B cell (primary cell): ENCODE results near the gene DLG2. TPM values are rescaled to one million over a fixed set of nuclear protein-coding genes. Genes with fewer than 3 reads are reported as not detected.

Experiments
- ATAC-seq: fragments of 200-7000 bp; cut with Tn5 transposase; one replicate; pipeline ENCODE4 v1.10.0; 2021; ENCODE audit warnings: low read depth, mild to moderate bottlenecking, moderate number of reproducible peaks, moderate library complexity
- CTCF ChIA-PET: fragments of 350-600 bp; sonication (Branson Sonifier 250); formaldehyde crosslinking; loops from one replicate; lab custom pipeline; 2021; ENCODE audit warnings: antibody characterized with exemption, inconsistent platforms; lab: Charles Lee
- POLR2A ChIA-PET: fragments of 350-600 bp; sonication (Branson Sonifier 250); formaldehyde crosslinking; loops from one replicate; lab custom pipeline; 2021; ENCODE audit warnings: antibody characterized with exemption; lab: Charles Lee
- DNase-seq: peaks from one replicate; pipeline ENCODE4 v3.0.0; 2013
- H2AFZ ChIP-seq: 2 replicates; pipeline ENCODE4 v1.6.1; 2012; ENCODE audit warnings: mild to moderate bottlenecking, low read depth, low read length; ENCODE audit not compliant: insufficient read depth, poor library complexity, severe bottlenecking
- H3K27ac ChIP-seq, 2 donors: 1 replicate in 1 of 2; 2 replicates in 1 of 2; pipeline ENCODE4 v1.5.1; 2012 to 2013; ENCODE audit warnings: low read length in 2 of 2, mild to moderate bottlenecking in 2 of 2, moderate library complexity in 1 of 2
- H3K27me3 ChIP-seq, 4 experiments: fragments of 200-600 bp in 1 of 4; sonication (generic) in 1 of 4; replicated peaks in 1 of 4; 1 replicate in 2 of 4; 2 replicates in 2 of 4; pipeline versions ENCODE4 v1.6.1 to v1.7.0; 2013 to 2016; ENCODE audit warnings: low read length in 3 of 4, mild to moderate bottlenecking in 2 of 4, mixed read lengths in 1 of 4, moderate library complexity in 1 of 4; ENCODE audit not compliant: insufficient read depth in 4 of 4, control insufficient read depth in 3 of 4; ENCODE audit errors: control extremely low read depth in 1 of 4
- H3K36me3 ChIP-seq, 2 experiments: replicated peaks in 1 of 2; 1 replicate in 1 of 2; 2 replicates in 1 of 2; pipeline versions ENCODE4 v1.6.1 to v1.7.1; 2013; ENCODE audit warnings: low read length in 1 of 2; ENCODE audit not compliant: insufficient read depth in 2 of 2, control insufficient read depth in 1 of 2; ENCODE audit errors: control extremely low read depth in 1 of 2, extremely low read depth in 1 of 2
- H3K4me1 ChIP-seq, 2 donors: fragments of 200-600 bp in 1 of 2; sonication (generic) in 1 of 2; 1 replicate in 1 of 2; 2 replicates in 1 of 2; pipeline versions ENCODE4 v1.5.1 to v1.6.1; 2013 to 2017; ENCODE audit warnings: low read length in 2 of 2; ENCODE audit not compliant: control insufficient read depth in 2 of 2, insufficient read depth in 2 of 2
- H3K4me2 ChIP-seq: replicated peaks from 2 replicates; pipeline ENCODE3; 2012; ENCODE audit warnings: mild to moderate bottlenecking, low read depth, low read length; ENCODE audit not compliant: poor library complexity, severe bottlenecking
- H3K4me3 ChIP-seq, 5 experiments: fragments of 200-600 bp in 1 of 5; sonication (generic) in 1 of 5; 1 replicate in 3 of 5; 2 replicates in 2 of 5; pipeline versions ENCODE4 v1.5.1 to v1.7.0; 2011 to 2016; ENCODE audit warnings: low read length in 4 of 5, mild to moderate bottlenecking in 4 of 5, low read depth in 2 of 5, control low read depth in 1 of 5, moderate library complexity in 1 of 5; ENCODE audit not compliant: insufficient read depth in 1 of 5; ENCODE audit errors: control extremely low read depth in 1 of 5, extremely low read depth in 1 of 5
- H3K79me2 ChIP-seq: fragments of 200-600 bp; sonication (generic); one replicate; pipeline ENCODE4 v1.6.0; 2016; ENCODE audit warnings: low read length; ENCODE audit not compliant: control insufficient read depth, insufficient read depth
- H3K9ac ChIP-seq: fragments of 200-600 bp; sonication (generic); 2 replicates; pipeline ENCODE4 v1.6.1; 2017; ENCODE audit warnings: mild to moderate bottlenecking, low read length, moderate library complexity
- H3K9me3 ChIP-seq, 3 donors: one replicate each; pipeline versions ENCODE4 v1.6.1 to v1.7.1; 2013; ENCODE audit warnings: low read length in 2 of 3; ENCODE audit not compliant: control insufficient read depth in 2 of 3, insufficient read depth in 1 of 3; ENCODE audit errors: control extremely low read depth in 1 of 3
- H4K20me1 ChIP-seq: 2 replicates; pipeline ENCODE4 v1.6.0; 2012; ENCODE audit warnings: mild to moderate bottlenecking, low read length; ENCODE audit not compliant: insufficient read depth, control insufficient read depth, poor library complexity, severe bottlenecking
- H3K27ac Mint-ChIP-seq: one replicate; pipeline ENCODE4 v1.8.0; 2021; ENCODE audit warnings: mixed read lengths
- H3K27me3 Mint-ChIP-seq: one replicate; pipeline ENCODE4 v1.8.0; 2021; ENCODE audit warnings: mixed read lengths
- H3K4me1 Mint-ChIP-seq: one replicate; pipeline ENCODE4 v1.8.0; 2021; ENCODE audit warnings: mixed read lengths
- H3K4me3 Mint-ChIP-seq: one replicate; pipeline ENCODE4 v1.8.0; 2021; ENCODE audit warnings: mixed read lengths
- H3K9me3 Mint-ChIP-seq: one replicate; pipeline ENCODE4 v1.8.0; 2022; ENCODE audit warnings: mixed read lengths; ENCODE audit not compliant: insufficient read depth
- EZH2 ChIP-seq: IDR thresholded peaks from 2 replicates; pipeline ENCODE4 v1.6.1; 2012; ENCODE audit warnings: borderline replicate concordance, low read depth, mild to moderate bottlenecking, moderate library complexity, low read length; ENCODE audit not compliant: insufficient read depth, poor library complexity, severe bottlenecking
- WGBS: methylation state at CpG from one replicate; pipeline ENCODE4 v1.1.5; 2013; ENCODE audit warnings: missing lambda C conversion rate; ENCODE audit not compliant: insufficient coverage; 5-methylcytosine and 5-hydroxymethylcytosine counted together
- intact Hi-C: fragments of 100-400 bp; cut with micrococcal nuclease; formaldehyde crosslinking; loops from one replicate; pipeline ENCODE4 v1.10.0; 2022
- polyA plus RNA-seq: library from polyadenylated mRNA; depleted of rRNA; stranded (reverse); fragments of >200 nt; gene quantifications from 2 replicates; pipeline ENCODE4 v1.2.3, GENCODE V29; 2012
- total RNA-seq, 2 donors: library from RNA; stranded (reverse); fragments of 120-200 nt in 1 of 2; gene quantifications; 1 replicate in 1 of 2; 2 replicates in 1 of 2; pipeline versions ENCODE4 v1.2.3 to v1.2.4, GENCODE V29; 2013 to 2022
- TF ChIP-seq, protein P1 (sequence below): fragments of 200-600 bp; IDR thresholded peaks from one replicate; pipeline ENCODE4 v1.8.0; 2022; ENCODE audit warnings: antibody characterized with exemption, mild to moderate bottlenecking

DLG2 gene
- total and polyA plus RNA-seq, 2 donors (not counting 1 experiment from before 2014, with no cell fraction given) = 0.54 to 5.4 TPM

DNA sequence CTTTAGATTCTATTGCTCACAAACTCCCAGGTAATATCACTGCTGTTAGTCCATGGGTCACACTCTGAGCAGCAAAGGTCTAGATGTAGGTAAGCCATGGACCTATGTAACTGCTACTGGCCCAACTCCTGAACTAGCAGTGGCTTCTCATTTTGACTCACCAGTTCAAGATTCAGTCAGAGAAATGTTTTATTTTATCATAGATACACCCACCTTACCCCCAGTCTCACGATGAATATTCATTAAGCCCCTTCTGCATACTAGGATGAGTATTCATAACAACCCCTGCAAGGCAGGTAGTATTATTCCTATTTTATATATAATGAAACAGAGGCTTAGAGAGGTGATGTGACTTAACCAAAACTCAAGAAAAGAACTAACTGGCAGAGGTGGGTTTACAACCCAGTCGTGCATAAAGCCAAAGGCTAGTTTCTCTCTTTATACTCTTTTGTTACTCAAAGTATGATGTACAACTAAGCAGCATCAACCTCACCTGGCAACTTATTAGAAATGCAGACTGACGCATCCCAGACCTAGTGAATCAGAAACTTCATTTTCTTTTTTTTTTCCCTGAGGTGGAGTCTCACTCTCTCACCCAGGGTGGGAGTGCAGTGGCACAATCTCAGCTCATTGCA, 1383.4 kb downstream of the DLG2 start:
- Histone ChIP-seq H4K20me1 (no peaks in the 10 kb centered on the region), H3K4me2 (no peak overlapping the region), H3K9me3 (no peaks in the 10 kb centered on the region), H3K79me2 (no peaks in the 10 kb centered on the region), H3K9ac (no peak overlapping the region), H3K36me3 (no peaks in the 10 kb centered on the region), H3K4me3 (no peak overlapping the region), H2AFZ (no peak overlapping the region), H3K27me3 (no peaks in the 10 kb centered on the region), H3K4me1 (no peaks in the 10 kb centered on the region), H3K27ac (no peak overlapping the region)
- Mint-ChIP-seq H3K27ac (no peak overlapping the region), H3K27me3 (no peaks in the 10 kb centered on the region), H3K9me3 (no peaks in the 10 kb centered on the region), H3K4me3 (no peak overlapping the region), H3K4me1 (no peaks in the 10 kb centered on the region)
- POLR2A ChIA-PET = no interaction called here
- CTCF ChIA-PET = no interaction called here
- DNase-seq = no peak
- ATAC-seq = no peak
- WGBS = 70% methylated on average over 2 of the region's 3 CpGs
- TF ChIP-seq, protein P1, sequence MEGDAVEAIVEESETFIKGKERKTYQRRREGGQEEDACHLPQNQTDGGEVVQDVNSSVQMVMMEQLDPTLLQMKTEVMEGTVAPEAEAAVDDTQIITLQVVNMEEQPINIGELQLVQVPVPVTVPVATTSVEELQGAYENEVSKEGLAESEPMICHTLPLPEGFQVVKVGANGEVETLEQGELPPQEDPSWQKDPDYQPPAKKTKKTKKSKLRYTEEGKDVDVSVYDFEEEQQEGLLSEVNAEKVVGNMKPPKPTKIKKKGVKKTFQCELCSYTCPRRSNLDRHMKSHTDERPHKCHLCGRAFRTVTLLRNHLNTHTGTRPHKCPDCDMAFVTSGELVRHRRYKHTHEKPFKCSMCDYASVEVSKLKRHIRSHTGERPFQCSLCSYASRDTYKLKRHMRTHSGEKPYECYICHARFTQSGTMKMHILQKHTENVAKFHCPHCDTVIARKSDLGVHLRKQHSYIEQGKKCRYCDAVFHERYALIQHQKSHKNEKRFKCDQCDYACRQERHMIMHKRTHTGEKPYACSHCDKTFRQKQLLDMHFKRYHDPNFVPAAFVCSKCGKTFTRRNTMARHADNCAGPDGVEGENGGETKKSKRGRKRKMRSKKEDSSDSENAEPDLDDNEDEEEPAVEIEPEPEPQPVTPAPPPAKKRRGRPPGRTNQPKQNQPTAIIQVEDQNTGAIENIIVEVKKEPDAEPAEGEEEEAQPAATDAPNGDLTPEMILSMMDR = no peak
- TF ChIP-seq EZH2 = no peak
- intact Hi-C loops = no loop called here

DNA sequence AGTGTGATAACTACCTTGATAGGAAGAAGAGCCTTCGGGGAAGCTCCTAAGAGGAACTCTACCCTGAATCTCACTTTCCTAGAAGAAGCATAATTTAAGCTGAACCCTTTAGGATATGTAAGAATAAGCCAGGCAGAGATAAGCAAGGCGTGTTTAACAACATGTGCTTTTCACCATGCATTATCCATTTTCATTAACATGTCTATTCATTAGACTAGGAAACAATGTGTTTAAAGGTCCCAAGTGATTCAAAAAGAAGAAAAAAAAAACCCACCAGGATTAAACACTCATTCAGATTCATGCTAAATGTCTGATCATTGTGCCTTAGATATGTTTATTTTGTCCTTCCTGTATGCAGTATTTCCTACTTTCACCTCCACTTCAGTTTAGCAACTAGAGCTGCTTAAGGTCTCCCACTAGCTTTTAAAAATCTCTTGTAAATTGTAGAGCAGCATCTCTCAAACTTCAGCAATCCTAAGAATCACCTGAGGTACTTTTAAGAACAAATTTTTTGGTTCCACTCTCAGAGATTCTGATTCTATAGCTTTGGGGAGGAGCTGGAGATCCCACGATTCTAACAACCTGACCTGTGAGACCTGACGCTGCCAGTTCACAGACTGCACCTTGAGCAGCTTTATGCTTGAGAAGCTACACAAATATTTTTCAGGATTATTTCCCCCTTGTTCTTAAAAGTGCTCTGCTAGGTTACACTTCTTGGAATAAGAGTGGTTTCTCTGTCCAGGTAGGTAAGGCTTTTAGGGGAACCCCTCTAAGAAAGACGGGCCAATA, 1385.6 kb downstream of the DLG2 start:
- CTCF ChIA-PET = no interaction called here
- DNase-seq = no peak
- Histone ChIP-seq H2AFZ (no peak overlapping the region), H3K4me3 (no peak overlapping the region), H3K4me2 (no peak overlapping the region), H4K20me1 (no peaks in the 10 kb centered on the region), H3K9ac (no peak overlapping the region), H3K9me3 (no peaks in the 10 kb centered on the region), H3K27ac (no peak overlapping the region), H3K27me3 (no peaks in the 10 kb centered on the region), H3K36me3 (no peaks in the 10 kb centered on the region), H3K4me1 (no peaks in the 10 kb centered on the region), H3K79me2 (no peaks in the 10 kb centered on the region)
- no peak overlapping the region for H3K27ac Mint-ChIP-seq
- POLR2A ChIA-PET = no interaction called here
- no peak overlapping the region for H3K4me3 Mint-ChIP-seq
- intact Hi-C loops = no loop called here
- WGBS = no CpG with 5 or more reads among the region's 5 CpGs
- H3K9me3 Mint-ChIP-seq = no peaks in the 10 kb centered on the region
- TF ChIP-seq, protein P1 = no peak
- TF ChIP-seq EZH2 = no peak
- no peak for ATAC-seq
- no peaks in the 10 kb centered on the region for H3K4me1 Mint-ChIP-seq
- H3K27me3 Mint-ChIP-seq = no peaks in the 10 kb centered on the region
